HUES64 (cell line): ENCODE measurements around the gene CCL4L2.
"Not testable (repeated sequence)": the region's sequence is repeated elsewhere in the genome, so short reads cannot be mapped to it uniquely, and the experiment has no call there.

ENCODE experiments used
- H3K27ac ChIP-seq: 2 replicates; pipeline ENCODE4 v1.7.0; 2013; ENCODE audit warnings: low read depth, low read length, inconsistent platforms
- H3K27me3 ChIP-seq: 2 replicates; pipeline ENCODE4 v1.6.1; 2013; ENCODE audit warnings: mild to moderate bottlenecking, low read length; ENCODE audit not compliant: insufficient read depth
- H3K36me3 ChIP-seq: 2 replicates; pipeline ENCODE4 v1.6.1; 2013; ENCODE audit warnings: mild to moderate bottlenecking, low read length; ENCODE audit not compliant: insufficient read depth
- H3K4me1 ChIP-seq: 2 replicates; pipeline ENCODE4 v1.6.1; 2013; ENCODE audit warnings: mild to moderate bottlenecking, low read length, moderate library complexity; ENCODE audit not compliant: insufficient read depth
- H3K4me3 ChIP-seq: 2 replicates; pipeline ENCODE4 v1.5.1; 2013; ENCODE audit warnings: mild to moderate bottlenecking, low read length, moderate library complexity
- H3K9ac ChIP-seq: 2 replicates; pipeline ENCODE4 v1.6.1; 2013; ENCODE audit warnings: mild to moderate bottlenecking, low read depth, low read length
- H3K9me3 ChIP-seq: 2 replicates; pipeline ENCODE4 v1.6.1; 2013; ENCODE audit warnings: low read depth, low read length; ENCODE audit not compliant: insufficient read depth
- WGBS: fragments of 150-250, 120-280 bp; methylation state at CpG from one replicate; pipeline ENCODE4 v1.1.7; 2013; ENCODE audit warnings: missing lambda C conversion rate; 5-methylcytosine and 5-hydroxymethylcytosine counted together

Gene CCL4L2

DNA sequence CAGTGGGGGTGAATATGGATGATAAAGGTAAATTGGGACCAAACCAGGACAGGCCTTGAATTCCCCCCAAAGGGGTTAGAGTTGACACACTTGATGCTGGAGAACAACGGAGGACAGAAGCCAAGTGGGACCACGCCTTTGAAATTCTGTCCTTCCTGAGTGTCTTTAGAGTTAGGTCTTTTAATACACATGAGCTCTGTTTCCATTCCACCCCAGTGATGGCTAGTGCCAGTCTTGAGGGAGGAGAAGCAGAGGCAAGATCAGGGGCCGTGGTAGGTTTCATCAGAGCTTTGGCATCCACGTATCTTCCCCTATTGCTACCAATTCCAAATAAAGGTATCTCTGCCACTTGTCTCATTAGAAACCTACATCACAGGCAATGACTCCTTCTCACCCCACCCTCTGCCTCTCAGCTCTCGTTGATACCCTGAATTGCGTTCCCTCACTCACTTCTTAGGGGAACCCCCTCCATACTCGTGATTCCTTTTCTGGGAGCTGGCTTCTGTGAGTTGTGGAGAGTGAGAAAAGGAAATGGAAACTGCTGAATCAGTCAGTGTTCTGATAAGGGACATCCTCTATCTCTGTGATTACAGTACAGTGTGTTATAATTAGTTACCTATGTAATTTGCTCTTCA is 11.9 kb upstream of the CCL4L2 start:
- no peaks in the 10 kb centered on the region for H3K27me3 ChIP-seq
- WGBS: 94% methylated on average over 7 of the region's 7 CpGs
- no peak overlapping the region for H3K4me3 ChIP-seq
- H3K27ac ChIP-seq: no peak overlapping the region
- H3K9ac ChIP-seq: no peak overlapping the region
- H3K9me3 ChIP-seq: no peaks in the 10 kb centered on the region
- H3K4me1 ChIP-seq: peaks cover 3% of the 10 kb centered on the region
- H3K36me3 ChIP-seq: no peaks in the 10 kb centered on the region

DNA sequence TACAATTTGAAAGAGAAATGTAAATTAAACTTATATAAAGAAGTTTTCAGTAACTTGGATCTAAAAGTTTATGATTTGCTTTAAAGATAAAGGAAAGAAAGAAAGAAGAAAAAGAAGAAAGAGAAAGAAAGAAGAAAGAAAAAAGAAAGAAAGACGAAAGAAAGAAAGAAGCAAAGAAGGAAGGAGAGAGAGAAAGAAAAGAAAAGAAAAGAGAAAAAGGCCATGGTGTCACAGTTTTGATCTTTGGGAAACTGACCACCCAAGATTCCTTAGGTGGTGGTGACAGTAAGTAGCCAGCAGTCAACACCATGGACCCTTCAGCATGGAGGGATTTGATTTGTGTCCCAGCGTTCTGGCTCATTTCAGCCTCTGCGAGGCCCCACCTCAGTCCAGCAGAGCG is 9.8 kb upstream of the CCL4L2 start:
- 96% methylated on average over 4 of the region's 4 CpGs for WGBS

DNA sequence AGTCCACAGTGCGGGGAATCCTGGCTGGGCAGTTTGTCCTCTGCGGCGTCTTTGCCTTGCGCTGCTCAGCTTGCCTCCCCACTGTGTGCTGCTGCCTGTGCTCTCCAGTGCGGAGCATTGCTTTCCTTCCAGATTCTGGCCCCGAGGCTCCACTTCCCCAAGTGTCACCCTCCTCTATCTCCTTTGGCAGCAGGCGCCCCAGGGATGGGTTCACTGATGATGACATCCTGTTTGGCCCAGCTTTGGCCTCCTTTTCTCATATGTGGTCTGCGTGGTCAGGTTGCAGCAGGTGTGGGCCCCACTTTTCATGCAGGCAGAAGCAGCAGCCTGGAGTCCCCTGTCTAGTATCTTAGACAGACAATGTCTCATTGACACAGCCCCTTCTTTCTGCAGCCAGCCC is 9.4 kb upstream of the CCL4L2 start:
- H3K9ac ChIP-seq, H3K27me3 ChIP-seq, H3K4me3 ChIP-seq, H3K4me1 ChIP-seq, H3K27ac ChIP-seq, H3K9me3 ChIP-seq, H3K36me3 ChIP-seq: not testable (repeated sequence)
- WGBS: 95% methylated on average over 8 of the region's 8 CpGs

More for the DNA sequence above, 9.8 kb upstream of the CCL4L2 start:
- not testable (repeated sequence) for H3K9ac ChIP-seq, H3K9me3 ChIP-seq, H3K4me3 ChIP-seq, H3K4me1 ChIP-seq, H3K27me3 ChIP-seq, H3K36me3 ChIP-seq, H3K27ac ChIP-seq

DNA sequence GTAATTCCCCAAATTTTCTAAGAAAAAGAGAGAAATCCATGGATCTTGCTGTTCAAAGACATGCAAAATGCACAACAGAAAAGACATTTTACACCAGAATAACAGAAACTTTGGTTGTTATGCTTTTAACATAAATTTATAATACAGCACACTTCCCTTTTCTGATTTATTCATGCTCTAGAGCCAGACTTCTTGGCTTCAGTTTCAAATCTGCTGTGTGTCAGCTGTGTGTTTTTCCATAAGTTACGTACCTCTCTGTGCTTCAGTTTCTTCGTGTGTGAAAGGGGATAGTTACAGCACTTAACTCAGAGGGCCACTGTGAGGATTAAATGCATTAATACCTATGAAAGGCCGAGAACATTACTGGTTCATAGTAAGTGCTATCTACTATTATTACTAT is 7.5 kb upstream of the CCL4L2 start:
- 91% methylated on average over 2 of the region's 3 CpGs for WGBS
- Histone ChIP-seq H3K27me3 (no peaks in the 10 kb centered on the region), H3K9ac (no peak overlapping the region), H3K4me3 (no peak overlapping the region), H3K36me3 (no peaks in the 10 kb centered on the region), H3K27ac (no peak overlapping the region), H3K4me1 (peaks cover 3% of the 10 kb centered on the region), H3K9me3 (no peaks in the 10 kb centered on the region)

DNA sequence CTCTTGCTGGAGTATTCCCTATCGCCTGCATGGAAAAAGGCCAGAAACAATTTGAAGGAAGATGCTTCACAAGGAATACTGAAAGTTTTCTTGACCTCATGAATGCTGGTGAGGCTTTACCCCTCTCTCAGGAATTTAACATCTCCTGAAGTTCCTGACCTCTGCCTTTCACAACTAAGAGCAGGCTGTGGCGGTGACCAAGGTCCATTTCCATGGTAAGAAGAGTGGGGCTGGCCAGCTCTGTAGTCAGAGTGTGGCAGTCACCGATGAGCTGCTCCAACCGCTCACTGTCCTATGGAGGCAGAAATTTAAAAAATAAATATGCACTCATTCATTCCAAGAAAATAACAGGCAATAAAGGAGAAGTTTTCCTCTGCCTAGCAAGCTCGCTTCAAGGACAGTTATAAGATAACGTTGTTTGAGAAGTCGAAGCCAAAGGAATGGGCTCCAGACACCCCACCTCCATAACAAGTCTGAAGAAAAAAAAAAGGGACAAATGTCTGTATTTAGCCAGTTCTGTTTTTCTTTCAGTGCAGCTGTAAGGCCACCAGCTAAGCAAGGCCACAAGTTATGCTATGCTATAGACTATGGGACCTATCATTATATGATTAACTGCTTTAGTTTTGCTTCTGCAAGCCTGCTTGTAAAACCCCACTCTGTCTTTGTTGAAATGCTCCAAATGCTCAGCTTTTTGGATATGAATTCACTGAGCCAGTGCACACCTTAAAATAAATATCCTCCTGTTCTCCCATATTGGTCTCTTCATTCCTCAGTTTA is 6.0 kb upstream of the CCL4L2 start:
- H3K9me3 ChIP-seq: no peaks in the 10 kb centered on the region
- no peak overlapping the region for H3K27ac ChIP-seq
- H3K4me3 ChIP-seq: no peak overlapping the region
- H3K9ac ChIP-seq: no peak overlapping the region
- 98% methylated on average over 6 of the region's 7 CpGs for WGBS
- no peaks in the 10 kb centered on the region for H3K27me3 ChIP-seq
- H3K36me3 ChIP-seq: no peaks in the 10 kb centered on the region
- H3K4me1 ChIP-seq: peaks cover 3% of the 10 kb centered on the region

DNA sequence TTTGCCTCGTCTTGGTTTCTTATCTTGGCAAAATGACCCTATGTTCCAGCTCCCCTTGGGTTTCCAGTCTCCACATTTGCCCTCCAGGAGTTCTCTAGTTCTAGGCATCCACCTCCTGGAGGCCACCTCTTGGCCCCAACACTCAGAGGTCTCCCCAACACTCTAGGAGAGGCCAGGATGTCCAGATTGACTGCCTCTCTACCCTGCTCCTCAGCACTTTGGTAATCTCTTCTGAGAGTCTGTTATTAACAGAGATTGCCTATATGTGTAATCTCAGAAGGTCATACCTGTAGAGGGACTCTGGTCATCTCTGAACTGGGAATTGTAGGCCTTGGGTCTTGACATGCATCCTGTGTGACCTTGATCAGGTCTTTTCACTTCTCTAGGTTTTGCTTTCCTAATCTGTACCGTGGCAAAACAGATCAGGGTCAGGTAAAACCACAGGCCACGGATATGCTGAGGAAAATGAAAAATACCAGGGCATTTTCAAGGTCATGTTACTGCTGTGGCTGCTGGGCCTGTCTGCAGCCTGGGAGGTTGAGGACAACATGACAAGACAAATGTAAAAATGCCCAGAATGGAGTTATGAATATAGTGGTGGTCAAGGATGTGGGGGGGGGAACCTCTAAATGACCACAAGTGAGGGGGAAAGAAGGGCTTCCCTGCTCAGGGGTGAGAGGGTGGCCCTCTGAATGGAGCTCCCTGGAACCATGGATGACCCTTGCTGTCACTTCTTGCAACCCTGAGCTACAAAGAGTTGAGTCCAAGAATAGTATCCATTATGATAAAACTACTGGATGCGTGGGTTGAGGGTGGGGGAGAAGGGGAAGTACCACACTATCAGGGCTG is 5.0 kb upstream of the CCL4L2 start:
- no peak overlapping the region for H3K27ac ChIP-seq
- H3K9me3 ChIP-seq: no peaks in the 10 kb centered on the region
- H3K27me3 ChIP-seq: no peaks in the 10 kb centered on the region
- no peak overlapping the region for H3K4me3 ChIP-seq
- H3K36me3 ChIP-seq: no peaks in the 10 kb centered on the region
- peaks cover 3% of the 10 kb centered on the region for H3K4me1 ChIP-seq
- 88% methylated on average over 3 of the region's 4 CpGs for WGBS
- no peak overlapping the region for H3K9ac ChIP-seq

DNA sequence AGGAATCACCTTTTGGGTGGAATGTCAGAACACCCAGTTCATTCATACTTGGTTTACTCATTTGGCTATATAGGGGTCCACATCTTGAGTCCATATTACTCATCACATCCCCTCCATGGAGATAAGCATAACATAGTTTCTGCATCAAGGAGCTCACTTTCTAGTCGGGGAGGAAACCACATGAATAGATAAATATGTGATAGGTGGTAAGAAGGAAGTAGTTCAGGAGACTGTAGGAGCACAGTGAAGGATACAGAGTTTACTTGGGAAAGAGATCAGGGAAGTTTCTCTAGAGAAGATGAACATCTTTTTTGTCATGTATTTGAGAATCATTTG is 4.4 kb upstream of the CCL4L2 start:
- not testable (repeated sequence) for H3K9ac ChIP-seq

DNA sequence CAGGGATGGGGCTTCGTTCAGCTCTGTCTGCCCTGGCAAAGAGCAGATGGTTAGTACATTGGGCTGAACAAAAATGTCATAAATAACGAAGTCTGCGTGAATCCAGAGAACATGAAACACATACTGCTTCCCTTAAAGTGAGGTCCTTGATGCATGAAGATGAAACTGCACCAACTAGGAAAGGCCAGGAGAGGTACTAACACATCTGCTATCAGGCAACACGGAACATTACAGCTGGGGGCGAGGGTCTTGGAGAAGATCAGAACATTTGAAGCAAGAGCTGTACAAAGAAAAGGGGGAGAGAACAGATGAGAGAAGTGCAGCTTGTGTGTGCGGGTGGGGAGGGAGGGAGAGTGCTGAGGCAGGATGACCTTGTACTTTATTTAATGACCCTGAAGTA is 3.5 kb upstream of the CCL4L2 start:
- not testable (repeated sequence) for H3K36me3 ChIP-seq, H3K27me3 ChIP-seq
- WGBS: 80% methylated on average over 6 of the region's 6 CpGs

More for the DNA sequence above, 4.4 kb upstream of the CCL4L2 start:
- not testable (repeated sequence) for H3K27me3 ChIP-seq, H3K9me3 ChIP-seq, H3K27ac ChIP-seq, H3K4me3 ChIP-seq, H3K36me3 ChIP-seq, H3K4me1 ChIP-seq
- WGBS: 86% methylated on average over 1 of the region's 1 CpG

DNA sequence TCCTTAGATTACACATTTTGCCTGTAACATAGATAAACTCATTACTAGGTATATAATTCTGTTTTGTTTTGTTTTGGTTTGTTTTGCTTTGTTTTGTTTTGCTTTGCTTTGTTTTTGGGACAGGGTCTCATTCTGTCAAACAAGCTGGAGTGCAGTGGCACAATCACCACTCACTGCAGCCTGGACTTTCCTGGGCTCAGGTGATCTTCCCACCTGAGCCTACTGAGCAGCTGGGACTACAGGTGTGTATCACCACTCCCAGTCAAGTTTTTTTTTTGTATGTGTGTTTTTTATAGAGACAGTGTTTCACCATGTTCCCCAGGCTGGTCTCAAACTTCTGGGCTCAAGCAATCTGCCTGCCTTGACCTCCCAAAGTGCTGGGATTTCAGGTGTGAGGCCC is 1.3 kb upstream of the CCL4L2 start:
- Histone ChIP-seq H3K9me3 (no peaks in the 10 kb centered on the region), H3K9ac (no peak overlapping the region), H3K27me3 (no peaks in the 10 kb centered on the region), H3K36me3 (no peaks in the 10 kb centered on the region), H3K27ac (no peak overlapping the region), H3K4me3 (no peak overlapping the region), H3K4me1 (no peaks in the 10 kb centered on the region)

More for the DNA sequence above, 3.5 kb upstream of the CCL4L2 start:
- H3K4me3 ChIP-seq, H3K9me3 ChIP-seq, H3K4me1 ChIP-seq, H3K27ac ChIP-seq, H3K9ac ChIP-seq: not testable (repeated sequence)

DNA sequence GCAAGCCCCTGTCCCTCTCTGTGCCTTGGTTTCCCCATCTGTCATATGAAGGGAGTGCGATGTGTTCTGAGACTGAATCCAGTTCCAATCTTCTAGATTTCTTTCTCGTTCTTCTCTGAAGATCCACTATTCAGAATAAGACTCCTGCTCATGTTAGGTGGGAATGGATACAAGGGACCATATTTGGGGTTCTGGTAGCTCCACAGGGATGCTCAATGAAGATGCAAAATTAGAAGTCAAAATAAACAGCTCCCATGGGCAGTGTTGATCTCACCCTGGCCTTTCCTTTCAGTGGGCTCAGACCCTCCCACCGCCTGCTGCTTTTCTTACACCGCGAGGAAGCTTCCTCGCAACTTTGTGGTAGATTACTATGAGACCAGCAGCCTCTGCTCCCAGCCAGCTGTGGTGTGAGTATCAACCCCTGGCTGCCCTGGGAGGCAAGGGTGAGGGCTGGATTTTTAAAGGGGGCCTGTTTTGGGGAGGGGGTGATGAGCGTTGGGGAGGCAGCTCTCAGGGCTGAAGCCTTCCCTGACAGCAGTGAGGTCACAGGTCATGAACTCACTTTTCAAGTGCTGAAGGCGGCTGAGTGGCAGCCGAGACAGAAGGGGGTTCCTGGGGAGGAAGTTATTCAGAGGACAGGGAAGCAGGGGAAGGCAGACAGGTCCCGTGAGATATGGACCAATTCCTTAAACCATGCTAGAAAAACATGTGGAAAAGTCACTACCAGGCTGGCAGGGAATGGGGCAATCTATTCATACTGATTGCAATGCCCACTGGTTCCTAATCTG is 815 bp downstream of the CCL4L2 start:
- not testable (repeated sequence) for H3K27me3 ChIP-seq, H3K4me3 ChIP-seq, H3K27ac ChIP-seq, H3K36me3 ChIP-seq, H3K9ac ChIP-seq, H3K4me1 ChIP-seq, H3K9me3 ChIP-seq
- 71% methylated on average over 5 of the region's 10 CpGs for WGBS

DNA sequence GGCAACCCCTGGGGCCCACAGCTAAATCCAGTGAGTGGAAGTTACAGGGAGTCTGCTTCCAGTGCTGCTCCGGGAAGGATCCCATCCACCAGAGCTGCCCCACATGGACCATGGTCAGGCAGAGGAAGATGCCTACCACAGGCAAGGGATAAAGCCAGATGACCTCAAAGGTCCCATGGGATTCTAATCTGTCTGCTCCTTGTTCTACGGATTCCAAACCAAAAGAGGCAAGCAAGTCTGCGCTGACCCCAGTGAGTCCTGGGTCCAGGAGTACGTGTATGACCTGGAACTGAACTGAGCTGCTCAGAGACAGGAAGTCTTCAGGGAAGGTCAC is 1.4 kb downstream of the CCL4L2 start:
- WGBS: 49% methylated on average over 4 of the region's 4 CpGs
- Histone ChIP-seq H3K9ac (no peak overlapping the region), H3K4me3 (no peak overlapping the region), H3K27me3 (no peaks in the 10 kb centered on the region), H3K9me3 (no peaks in the 10 kb centered on the region), H3K36me3 (no peaks in the 10 kb centered on the region), H3K4me1 (no peaks in the 10 kb centered on the region), H3K27ac (no peak overlapping the region)
